HG03095 (cell line): ENCODE measurements around the gene CAPN15.
"Not testable (repeated sequence)": the region's sequence is repeated elsewhere in the genome, so short reads cannot be mapped to it uniquely, and the experiment has no call there.

Source experiments
- ATAC-seq: cut with Tn5 transposase; IDR thresholded peaks from one replicate; pipeline ENCODE4 v1.9.1; 2021; ENCODE audit warnings: moderate library complexity; ENCODE audit not compliant: unreplicated experiment

CAPN15 gene

DNA sequence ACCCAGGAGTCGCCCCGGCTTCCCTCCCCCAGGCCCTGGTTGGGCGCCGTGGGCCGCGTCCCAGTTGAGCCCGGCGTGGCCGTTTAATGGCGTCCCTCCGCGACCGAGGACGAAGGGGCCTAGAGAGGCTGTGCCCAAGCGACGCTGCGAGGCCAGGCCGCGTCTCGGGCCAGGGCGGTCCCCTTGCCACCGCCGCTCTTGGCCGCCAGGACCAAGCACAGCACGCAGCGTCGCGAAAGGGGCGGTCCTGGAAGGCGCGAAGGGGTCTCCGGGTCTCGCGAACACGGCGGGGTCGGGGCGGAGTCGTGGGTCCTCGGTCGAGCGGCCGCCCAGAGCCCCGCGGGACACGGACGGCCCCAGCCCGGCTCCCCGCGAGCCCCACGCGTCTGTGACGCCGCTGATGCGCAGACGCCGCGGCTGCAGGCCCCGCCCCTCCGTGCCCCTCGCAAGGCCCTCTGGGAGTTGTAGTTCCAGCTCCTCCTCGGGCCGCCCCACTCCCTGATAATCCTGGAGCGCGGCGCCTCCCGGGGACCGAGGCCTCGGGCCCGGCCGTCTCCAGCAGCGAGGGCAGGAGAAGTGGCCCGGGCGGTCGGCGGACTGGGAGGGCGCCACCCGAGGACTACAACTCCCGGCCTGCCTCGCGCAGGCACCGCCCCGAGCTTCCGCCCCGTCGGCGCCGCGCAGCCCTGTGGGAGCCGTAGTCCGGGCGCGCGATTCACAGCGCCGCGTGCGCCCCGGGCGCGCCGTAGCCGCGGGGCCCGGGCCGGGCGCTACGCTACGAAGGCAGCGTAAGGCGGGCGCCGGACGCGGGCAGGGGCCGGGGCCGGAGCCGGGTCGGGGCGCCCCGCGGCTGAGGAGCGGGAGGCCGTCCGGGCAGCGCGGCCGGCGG, at the start of gene CAPN15:
Gene CAPN15 (plus strand): TSS at position 698 of the 889 bp plus-strand sequence. CDS start 19,127 bp downstream, outside the sequence.
- ATAC-seq: peak; percentile 55

DNA sequence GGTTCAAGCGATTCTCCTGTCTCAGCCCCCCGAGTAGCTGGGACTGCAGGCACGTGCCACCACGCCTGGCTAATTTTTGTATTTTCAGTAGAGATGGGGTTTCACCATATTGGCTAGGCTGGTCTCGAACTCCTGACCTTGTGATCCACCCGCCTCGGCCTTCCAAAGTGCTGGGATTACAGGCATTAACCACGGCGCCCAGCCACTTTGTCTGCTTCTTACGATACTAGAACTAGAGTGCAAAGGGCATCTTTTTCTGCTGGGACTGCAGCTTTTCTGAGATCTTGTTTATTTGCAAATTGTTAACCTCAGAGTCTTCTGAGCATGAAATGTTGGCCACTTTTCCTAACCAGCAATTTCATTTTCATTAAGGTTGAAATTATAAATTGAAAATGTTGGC, 49.2 kb upstream of the CAPN15 start:
- ATAC-seq: not testable (repeated sequence)

DNA sequence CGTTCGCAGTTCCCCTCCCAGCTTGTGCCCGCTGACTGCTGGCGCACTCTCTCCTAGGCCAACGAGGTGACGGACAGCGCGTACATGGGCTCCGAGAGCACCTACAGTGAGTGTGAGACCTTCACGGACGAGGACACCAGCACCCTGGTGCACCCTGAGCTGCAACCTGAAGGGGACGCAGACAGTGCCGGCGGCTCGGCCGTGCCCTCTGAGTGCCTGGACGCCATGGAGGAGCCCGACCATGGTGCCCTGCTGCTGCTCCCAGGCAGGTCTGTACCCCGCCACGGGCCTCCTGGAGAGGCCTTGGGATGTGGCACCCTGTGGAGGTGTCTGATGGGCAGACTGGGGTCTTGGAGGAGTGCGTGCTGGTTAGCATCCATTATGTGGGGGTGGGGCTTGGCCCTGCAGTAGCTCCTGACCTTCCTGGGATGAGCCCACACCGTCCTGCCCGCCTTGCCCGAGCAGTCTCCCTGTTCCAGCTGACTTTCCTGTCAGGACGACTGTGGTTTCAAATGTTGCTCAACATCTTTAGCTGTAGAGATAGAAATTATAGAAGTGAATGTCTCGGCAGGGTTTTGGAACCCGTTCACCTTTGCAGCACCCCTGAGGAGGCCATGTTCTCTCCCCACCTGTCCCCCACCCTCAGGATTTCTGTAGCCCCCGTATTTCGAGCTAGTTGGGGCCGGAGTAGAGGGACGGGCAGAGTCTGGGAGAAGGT, 44.9 kb upstream of the CAPN15 start:
- no peak for ATAC-seq

DNA sequence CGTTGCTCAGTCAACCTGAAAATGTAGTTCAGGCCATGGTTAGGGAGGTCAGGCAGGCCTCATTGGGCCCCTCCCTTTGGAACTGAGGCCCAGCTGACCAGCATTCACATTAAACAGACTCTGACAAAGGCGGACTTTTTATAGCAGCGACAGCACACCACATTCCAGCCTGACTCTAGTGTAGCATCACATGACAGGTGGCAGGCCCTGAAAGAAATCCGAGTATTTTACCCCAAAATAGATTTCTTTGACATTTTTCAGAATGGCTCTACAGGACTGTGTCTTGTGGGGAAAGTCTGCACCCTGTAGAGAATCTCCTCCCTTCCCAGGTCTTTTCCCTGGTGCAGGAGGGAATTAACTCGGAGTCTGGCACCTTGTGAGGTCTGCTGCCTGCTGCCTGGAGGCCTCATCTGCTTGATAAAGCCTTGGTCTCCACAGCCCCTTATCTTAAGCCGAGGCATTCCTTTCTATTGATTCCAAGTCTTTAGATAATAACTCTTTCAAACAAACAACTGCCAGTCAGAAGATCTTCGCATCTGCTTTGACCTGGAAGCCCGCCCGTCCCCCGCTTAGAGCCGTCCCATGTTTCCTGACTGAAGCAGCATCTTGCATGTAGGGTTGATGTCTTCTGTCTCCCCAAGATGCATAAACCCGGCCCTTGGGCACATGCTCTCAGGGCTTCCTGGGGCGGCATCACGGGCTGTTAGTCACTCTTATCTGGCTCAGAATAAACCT, 44.0 kb upstream of the CAPN15 start:
- no peak for ATAC-seq

DNA sequence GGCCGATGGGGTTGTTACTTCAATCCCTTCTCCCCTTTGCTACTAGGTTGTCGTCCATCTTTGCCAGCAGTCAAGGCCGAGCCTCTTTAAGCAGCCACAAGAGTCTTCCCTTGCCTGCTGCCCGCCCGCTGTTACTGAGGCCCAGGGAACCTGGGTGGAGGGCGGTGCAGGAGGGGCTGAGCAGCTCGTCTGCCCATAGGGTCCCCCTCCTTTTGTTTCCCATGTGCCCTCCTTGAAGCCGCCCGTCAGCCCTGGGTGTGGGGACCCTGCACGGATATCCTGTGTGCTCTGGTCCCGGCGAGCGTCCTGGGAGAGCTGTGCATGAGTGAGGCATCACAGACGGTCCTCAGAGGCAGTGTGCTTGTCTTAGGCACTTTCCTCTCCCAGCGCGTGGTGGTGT, 37.9 kb upstream of the CAPN15 start:
- ATAC-seq: no peak

DNA sequence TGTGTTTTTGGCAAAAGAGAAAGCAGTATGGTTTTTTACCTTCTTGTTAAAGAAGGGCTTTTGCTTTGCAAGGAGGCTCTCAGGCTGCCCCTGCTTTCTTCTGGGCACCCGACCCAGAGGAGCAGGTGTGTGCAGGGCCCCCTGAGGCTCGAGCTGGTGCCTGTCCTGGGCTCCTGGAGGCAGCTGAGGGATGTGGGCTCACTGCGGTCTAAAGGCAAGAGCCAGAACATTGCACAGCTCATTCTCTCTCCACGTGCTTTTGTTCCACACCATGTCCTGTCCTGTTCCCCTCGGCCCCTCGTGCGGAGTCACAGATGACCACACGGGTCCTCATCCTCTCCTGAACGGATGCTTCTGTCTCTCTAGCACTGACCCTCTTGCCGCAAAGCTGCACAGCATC, 36.7 kb upstream of the CAPN15 start:
- ATAC-seq: no peak

DNA sequence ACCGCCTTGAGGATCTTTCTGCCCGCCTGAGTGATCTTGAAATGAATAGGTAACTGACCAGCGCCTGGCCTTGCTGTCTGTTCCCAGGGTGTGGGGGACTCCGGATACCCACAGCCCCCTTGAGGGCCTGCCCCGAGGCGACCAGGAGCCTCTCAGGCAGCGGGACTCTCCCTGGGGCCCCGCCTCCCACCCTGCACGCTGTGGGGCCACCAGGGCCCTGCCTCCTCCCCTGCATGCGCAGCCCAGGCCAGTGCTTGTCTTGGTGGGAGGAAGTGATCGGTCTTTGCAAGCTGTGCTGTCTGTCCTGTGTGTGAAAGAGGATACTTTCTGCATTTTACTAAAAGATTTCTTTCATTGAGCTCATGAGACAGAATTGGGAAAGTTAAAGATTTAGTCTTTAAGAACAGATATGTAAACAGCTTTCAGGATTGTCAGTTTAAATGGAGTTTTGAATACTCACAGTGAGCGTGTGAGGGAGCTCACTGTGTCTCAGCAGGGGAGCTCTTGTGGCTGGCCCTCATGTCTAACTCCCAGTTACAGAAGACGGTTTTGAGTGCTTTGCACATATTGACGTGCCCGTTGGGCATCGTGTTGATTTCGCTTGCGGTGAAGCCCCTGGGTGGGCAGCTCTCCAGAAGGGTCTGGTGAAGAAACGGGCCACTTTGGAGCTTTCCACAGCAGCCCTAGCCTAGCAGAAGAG, 36.1 kb upstream of the CAPN15 start:
- ATAC-seq: no peak

DNA sequence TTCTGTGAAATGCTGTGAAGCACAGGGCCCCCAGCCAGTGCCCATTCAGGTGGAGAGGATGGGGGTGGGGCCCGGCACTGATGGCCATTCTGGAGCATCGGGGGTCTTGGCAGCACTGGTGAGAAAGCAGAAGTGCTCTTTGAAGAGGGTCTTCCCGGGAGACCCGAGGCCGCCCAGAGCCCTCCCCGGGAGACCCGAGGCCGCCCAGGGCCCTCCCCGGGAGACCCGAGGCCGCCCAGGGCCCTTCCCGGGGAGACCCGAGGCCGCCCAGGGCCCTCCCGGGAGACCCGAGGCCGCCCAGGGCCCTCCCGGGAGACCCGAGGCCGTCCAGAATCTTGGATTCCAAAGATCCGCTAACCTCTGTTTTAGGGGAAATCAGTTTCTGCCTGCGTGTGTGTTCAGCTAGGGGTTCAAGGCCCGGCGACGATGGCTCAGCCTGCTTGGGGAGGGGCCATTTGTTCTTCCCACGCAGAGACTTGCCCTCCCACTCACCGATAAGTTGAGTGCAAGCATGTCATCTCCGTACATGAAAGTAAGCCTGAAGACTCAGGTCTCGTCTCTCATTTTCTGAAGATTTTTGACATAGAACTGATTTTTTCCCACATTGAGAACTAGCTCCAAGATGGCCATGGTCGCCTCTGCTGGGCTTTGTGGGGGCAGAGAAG, 35.2 kb upstream of the CAPN15 start:
- ATAC-seq: no peak

DNA sequence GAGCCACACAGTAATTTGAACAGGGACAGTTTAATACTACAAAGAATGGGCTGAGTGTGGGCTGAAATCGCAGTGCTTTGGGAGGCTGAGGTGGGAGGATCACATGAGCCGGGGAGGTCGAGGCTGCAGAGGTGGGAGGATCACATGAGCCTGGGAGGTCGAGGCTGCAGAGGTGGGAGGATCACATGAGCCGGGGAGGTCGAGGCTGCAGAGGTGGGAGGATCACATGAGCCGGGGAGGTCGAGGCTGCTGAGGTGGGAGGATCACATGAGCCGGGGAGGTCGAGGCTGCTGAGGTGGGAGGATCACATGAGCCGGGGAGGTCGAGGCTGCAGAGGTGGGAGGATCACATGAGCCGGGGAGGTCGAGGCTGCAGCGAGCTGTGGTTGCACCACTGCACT, 32.8 kb upstream of the CAPN15 start:
- ATAC-seq: not testable (repeated sequence)

DNA sequence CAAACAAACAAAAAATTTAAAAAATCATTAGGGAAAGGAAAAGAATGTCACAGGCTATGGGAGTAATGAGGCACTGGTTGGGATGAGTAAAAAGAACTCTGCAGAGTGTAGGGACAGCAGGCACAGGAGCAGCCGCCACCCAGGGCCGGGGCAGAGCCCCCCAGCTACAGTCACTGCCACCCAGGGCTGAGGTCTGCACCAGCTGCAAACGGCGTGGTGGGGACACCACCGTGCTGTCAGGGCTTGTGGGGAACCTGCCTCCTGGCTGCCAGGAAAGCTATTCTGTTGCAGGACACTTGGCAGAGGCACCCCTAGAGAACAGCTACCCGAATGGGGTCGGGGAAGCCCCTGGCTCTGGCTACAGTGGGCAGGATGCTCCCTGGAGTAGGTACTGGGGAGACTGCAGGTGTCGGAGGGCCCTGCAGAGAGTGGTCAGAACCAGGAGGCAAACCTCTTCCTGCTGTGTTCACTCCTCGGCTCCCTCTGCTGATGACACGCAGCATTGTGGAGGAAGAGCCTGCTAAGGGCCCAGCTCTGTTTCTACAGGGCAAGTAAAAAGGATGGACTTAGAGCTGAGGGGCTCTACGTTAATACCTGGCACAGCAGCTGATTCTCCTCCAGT, 32.3 kb upstream of the CAPN15 start:
- ATAC-seq: no peak

DNA sequence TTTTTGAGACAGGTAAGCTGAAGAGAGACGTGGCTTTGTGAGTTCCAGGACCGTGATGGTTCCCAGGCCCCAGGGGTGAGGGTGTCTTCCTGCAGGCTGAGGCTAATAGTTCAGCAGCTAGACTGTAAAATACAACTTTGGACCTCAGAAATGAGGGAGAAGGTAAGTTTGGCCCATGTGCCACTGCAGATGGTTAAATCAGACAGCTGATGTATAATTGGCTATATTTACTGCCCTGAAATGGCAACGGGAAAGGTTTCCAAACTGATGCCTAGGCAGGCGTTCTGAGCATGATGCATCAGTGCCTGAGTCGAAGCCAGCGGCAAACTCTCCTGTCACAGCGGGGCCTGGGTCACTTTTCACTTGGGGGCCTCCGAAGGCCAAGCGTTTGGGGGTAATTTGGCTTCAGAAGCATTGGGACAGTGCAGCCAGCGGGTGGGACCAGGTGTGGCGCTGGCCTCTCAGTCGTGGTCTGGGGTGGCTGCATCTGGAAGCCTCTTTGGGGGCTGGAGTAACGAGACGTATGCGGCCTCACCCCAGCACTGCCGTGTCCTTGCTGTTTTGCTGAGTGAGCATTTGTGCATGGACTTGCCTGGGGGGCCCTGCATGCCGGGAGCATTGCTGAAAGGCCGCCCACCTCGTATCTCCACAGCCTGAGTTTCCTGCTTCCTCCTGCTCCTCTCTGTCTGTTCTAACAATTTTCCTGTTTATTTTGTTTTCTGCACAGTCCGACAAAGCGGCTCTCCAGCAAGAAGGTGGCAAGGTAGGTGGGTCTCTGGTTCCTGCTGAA, 31.2 kb upstream of the CAPN15 start:
- ATAC-seq: no peak

DNA sequence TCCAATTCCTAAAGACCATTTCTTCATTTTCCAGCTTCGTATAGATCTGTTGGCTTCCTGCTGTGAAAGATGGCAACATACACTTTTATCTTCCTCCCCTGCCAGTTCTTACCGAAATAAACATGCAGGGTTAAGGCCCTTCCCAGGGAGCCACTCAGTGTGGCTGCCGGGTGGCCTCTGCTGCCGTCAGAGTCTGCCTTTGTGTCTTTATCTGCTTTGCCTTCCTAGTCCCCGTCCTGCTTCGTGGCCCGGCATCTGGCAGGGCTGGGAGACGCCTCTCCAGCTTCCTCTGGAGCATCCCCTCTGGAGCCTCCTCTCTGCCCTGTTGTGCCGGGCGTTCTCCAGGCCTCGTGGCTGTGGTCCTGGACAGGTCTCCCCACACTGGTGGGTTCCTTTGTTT, 30.3 kb upstream of the CAPN15 start:
- ATAC-seq: no peak

DNA sequence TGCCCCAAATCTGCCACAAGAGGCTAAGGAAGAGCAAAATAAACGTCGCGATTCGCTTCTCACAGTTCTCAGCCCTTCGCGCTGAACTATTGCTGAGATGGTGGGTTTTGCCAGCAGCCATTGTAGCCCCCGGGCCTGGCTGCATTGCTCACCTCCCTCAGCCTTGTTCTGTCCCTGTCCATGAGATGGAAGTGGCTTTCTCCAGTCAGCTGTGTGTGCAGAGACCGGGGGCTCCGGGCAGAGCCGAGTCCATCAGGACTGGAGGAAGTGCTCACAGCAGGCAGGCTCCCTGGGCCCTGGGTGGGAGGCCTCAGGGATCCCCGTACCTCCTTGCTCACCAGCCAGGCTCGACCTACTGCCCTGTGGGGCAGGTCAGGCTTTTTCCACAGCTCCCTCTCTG, 27.6 kb upstream of the CAPN15 start:
- no peak for ATAC-seq

DNA sequence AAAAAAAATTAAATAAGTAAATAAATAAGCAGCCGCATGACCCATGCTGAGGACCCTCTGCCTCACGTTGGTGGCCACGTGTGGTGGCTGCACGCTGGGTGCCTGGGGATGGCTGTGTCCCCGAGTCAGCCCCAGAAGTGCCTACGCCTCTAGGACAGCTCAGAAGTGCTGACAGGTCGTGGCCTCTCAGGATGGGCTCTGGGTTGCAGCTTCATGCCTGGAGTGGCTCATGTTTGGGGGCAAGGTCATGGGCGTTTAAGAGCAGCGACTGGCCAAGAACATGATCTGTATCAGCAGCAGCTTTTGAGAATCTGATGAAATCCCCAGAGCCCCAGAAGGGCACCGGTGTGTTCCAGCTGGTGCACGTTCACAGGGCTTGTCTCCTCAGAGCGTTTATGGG, 26.8 kb upstream of the CAPN15 start:
- ATAC-seq: no peak

DNA sequence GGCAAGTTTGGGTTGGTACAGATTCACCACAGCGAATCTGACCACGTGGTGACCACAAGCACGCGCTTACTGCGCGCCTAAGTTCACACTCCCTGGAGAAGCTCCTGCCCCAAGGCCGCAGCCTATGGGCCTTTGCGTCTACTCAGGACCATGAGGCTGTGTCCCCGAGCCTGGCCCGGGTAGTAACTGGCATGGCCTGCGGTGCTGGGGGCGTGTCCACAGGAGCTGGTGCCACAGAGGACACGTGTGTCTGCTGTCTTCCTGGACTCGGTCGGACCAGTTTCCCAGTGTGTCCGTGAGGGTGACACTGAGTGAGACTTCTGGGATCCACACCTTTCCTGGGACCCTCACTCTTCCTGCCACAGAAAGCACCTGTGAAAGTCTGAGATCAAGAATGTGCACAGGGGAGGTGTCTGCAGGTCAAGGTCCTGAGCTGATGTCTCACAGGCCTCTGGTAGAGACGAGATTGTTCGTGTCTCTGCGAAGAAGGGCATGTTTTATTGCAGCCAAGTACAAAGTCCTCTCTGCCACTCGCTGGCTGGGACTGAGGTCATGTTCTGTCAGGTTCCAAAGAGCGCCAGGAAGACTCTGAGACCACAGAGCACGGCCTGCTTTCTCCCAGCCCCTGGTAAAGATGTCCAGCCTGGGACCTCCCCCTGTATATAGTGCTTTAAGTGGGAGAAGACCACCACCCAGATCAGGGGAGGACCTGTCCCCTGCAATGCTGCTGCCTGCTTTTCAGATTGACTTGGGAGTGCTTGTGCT, 25.2 kb upstream of the CAPN15 start:
- no peak for ATAC-seq

DNA sequence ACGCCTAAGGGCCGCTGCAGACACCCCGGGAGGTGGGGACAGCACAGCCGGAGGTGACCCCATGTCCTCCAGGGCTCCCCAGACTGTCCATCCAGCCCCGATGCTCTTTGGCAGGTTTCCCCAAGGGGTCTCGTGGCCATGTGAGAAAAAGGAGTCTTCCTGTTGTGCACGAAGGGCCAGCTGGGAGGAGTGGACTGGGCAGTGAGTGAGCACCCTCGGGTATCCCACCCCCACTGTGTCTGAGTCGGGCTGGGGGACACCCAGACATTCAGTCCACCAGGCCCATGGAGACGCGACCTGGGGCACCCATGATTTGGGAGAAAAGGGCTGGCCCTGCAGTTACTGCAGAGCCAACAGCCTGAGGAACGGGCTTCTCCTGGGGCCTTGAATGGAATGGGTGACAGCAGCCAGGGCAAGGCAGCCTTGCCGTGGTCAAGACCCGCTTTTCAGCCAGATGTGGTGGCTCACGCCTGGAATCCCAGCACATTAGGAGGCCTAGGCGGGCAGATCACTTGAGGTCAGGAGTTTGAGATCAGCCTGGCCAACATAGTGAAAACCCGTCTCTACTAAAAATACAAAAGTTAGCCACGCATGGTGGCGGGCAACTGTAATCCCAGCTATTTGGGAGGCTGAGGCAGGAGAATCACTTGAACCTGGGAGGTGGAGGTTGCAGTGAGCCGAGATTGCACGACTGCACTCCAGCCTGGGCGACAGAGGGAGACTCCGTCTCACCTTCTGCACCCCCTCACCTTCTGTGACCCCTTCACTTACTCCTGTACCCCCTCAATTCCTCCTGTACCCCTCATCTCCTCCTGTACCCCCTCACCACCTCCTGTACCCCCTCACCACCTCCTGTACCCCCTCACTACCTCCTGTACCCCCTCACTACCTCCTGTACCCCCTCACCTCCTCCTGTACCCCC, 24.1 kb upstream of the CAPN15 start:
- no peak for ATAC-seq

DNA sequence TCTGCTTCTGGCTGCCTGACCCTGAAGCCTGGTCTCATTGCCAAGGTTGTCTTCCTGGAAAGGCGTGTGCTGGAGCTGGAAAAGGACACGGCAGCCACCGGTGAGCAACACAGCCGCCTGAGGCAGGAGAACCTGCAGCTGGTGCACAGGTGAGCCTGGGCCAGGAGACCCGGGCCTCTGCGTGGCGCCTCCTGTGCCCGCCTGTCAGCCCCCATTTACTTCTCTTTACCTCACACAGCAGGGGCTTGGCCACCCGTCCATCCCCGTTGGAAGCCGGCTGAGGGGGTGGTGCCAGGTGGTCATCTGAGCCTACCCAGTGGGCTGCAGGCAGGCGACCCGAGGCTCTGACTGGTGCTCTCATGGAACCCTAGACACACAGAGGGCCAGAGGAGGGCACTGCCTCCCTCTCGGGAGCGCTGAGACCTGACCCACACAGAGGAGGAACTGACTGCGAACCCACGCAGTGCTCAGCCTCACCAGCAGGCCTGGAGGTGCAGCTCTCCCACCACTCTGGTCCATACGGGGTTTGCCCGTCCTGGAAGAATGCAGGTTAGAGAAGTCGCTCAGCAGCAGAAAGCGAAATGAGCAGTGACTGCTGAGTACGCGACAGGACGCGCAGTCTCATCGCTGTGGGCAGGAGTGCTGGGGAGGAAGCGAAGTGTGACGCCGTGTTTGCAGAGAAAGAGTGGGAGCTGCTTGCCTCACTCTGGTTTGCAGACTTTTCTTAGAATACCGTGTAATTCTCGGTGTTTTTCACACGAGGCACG, 21.9 kb upstream of the CAPN15 start:
- no peak for ATAC-seq
